Loucy (cell line): ENCODE data around the gene ALKBH7.
"Not testable (repeated sequence)": the region's sequence is repeated elsewhere in the genome, so short reads cannot be mapped to it uniquely, and the experiment has no call there.

ENCODE experiments used
- H2AFZ ChIP-seq: fragments of 200-600 bp; sonication (generic); 2 replicates; pipeline ENCODE4 v1.6.0; 2016; ENCODE audit warnings: antibody characterized with exemption, mild to moderate bottlenecking, low read length, moderate library complexity
- H3F3A ChIP-seq: fragments of 200-600 bp; 2 replicates; pipeline ENCODE4 v1.6.0; 2016; ENCODE audit warnings: antibody characterized with exemption, low read depth, mild to moderate bottlenecking
- H3K27me3 ChIP-seq: fragments of 200-600 bp; sonication (generic); 2 replicates; pipeline ENCODE4 v1.6.1; 2014; ENCODE audit warnings: low read length, mild to moderate bottlenecking; ENCODE audit not compliant: insufficient read depth, poor library complexity, severe bottlenecking
- H3K36me3 ChIP-seq: fragments of 200-600 bp; sonication (generic); 2 replicates; pipeline ENCODE4 v1.6.1; 2016; ENCODE audit warnings: low read length; ENCODE audit not compliant: insufficient read depth
- H3K4me1 ChIP-seq: fragments of 200-600 bp; sonication (generic); 2 replicates; pipeline ENCODE4 v1.5.1; 2014; ENCODE audit warnings: low read length, mild to moderate bottlenecking; ENCODE audit not compliant: insufficient read depth, poor library complexity, severe bottlenecking
- H3K4me2 ChIP-seq: fragments of 200-600 bp; sonication (generic); 2 replicates; pipeline ENCODE4 v1.6.0; 2014; ENCODE audit warnings: antibody characterized with exemption, low read length, low read depth, mild to moderate bottlenecking; ENCODE audit not compliant: poor library complexity, severe bottlenecking
- H3K4me3 ChIP-seq: fragments of 200-600 bp; sonication (generic); 2 replicates; pipeline ENCODE4 v1.5.1; 2014; ENCODE audit warnings: low read length, mild to moderate bottlenecking, mixed read lengths; ENCODE audit not compliant: poor library complexity, severe bottlenecking
- H3K79me2 ChIP-seq: fragments of 200-600 bp; sonication (generic); 2 replicates; pipeline ENCODE4 v1.6.1; 2014; ENCODE audit warnings: low read length; ENCODE audit not compliant: insufficient read depth
- H3K9ac ChIP-seq: fragments of 200-600 bp; sonication (generic); 2 replicates; pipeline ENCODE4 v1.6.0; 2014; ENCODE audit warnings: mild to moderate bottlenecking, low read depth, low read length, moderate library complexity; ENCODE audit not compliant: poor library complexity, severe bottlenecking
- H3K9me2 ChIP-seq: fragments of 200-600 bp; sonication (generic); replicated peaks from 2 replicates; pipeline ENCODE4 v1.6.1; 2016; ENCODE audit warnings: low read depth, low read length, mixed read lengths
- H3K9me3 ChIP-seq: fragments of 200-600 bp; sonication (generic); 2 replicates; pipeline ENCODE4 v1.6.1; 2014; ENCODE audit warnings: mild to moderate bottlenecking, antibody characterized with exemption, low read length, low read depth; ENCODE audit not compliant: insufficient read depth
- H4K20me1 ChIP-seq: fragments of 200-600 bp; sonication (generic); 2 replicates; pipeline ENCODE4 v1.6.0; 2014; ENCODE audit warnings: antibody characterized with exemption, low read length, mild to moderate bottlenecking; ENCODE audit not compliant: insufficient read depth, poor library complexity, severe bottlenecking
- CTCF ChIP-seq: fragments of 200-600 bp; sonication (generic); conservative IDR thresholded peaks from 2 replicates; pipeline ENCODE4 v1.5.1; 2014; ENCODE audit warnings: mild to moderate bottlenecking, antibody characterized with exemption, low read length
- EZH2phosphoT487 ChIP-seq: fragments of 200-600 bp; IDR thresholded peaks from 2 replicates; pipeline ENCODE4 v1.6.1; 2018; ENCODE audit warnings: antibody characterized with exemption, mild to moderate bottlenecking, moderate library complexity, borderline replicate concordance

Gene ALKBH7

DNA sequence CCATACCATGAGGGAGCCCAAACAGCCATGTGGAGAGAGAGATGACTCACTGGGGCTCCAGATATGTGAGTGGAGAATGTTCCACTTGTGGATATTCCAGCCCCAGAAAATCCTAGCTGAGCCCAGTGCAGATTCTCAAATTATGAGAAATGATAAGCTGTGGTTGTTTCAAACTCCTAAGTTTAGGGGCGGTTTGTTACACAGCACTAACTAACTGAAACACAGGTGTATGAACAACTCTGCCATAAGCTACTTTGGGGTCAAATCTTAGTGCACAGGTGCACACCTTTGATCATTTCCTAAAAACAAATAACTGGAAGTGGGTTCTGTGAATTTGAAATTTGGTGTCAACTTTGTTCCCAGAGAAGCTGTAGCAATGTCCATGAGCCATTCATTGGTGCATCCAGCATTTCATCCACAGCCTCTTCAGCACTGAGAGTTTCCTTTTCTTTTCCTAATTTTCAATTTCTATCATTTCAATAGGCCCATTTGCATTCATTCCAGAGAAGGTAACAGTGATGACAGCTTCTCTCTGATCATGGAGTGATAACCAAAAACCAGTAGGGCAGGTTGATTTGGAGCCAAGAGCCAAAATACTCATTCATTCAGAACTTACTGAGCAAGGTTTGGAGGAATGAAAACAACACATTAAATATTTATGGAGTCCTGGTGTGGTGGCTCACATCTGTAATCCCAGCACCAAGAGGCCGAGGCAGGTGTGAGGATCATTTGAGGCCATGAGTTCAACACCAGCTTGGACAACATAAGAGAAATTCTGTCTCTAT, 20.0 kb upstream of the ALKBH7 start:
- Histone ChIP-seq H3F3A (no peaks in the 10 kb centered on the region), H3K9me2 (no peaks in the 10 kb centered on the region), H2AFZ (no peak overlapping the region), H3K27me3 (no peaks in the 10 kb centered on the region), H3K9ac (no peak overlapping the region), H3K9me3 (no peaks in the 10 kb centered on the region), H3K4me1 (no peaks in the 10 kb centered on the region), H4K20me1 (no peaks in the 10 kb centered on the region), H3K36me3 (no peaks in the 10 kb centered on the region), H3K79me2 (no peaks in the 10 kb centered on the region), H3K4me3 (no peak overlapping the region), H3K4me2 (no peak overlapping the region)
- TF ChIP-seq EZH2phosphoT487 (no peak), CTCF (no peak)

DNA sequence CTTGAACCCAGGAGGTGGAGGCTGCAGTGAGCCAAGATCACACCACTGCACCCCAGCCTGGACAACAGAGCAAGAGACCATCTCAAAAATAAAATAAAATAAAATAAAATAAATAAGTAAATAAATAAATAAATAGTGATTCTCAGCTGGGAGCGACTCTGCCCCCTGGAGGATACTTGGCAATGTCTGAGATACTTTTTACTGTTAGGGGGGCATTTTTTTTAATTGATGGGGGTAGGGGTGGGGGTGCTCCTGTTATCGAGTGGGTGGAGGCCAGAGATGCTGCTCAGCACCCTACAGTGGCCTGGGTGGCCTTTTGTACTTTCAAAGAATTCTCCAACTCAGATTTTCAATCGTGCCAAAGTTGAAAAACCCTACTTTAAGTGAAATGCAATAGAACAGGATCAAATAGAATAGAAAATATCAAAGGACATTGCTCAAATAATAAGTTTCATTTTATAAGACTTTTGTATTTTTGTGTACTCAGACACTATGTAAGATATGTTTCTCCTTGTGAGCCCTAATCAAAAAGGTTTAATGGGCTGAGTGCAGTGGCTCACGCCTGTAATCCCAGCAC, 18.4 kb upstream of the ALKBH7 start:
- H3K9me2 ChIP-seq = no peaks in the 10 kb centered on the region
- no peaks in the 10 kb centered on the region for H3K79me2 ChIP-seq
- H2AFZ ChIP-seq = no peak overlapping the region
- H3K36me3 ChIP-seq = no peaks in the 10 kb centered on the region
- TF ChIP-seq CTCF (peak; percentile 43), EZH2phosphoT487 (no peak)
- H3K9ac ChIP-seq = no peak overlapping the region
- no peaks in the 10 kb centered on the region for H3K9me3 ChIP-seq
- no peak overlapping the region for H3K4me3 ChIP-seq
- H3F3A ChIP-seq = no peaks in the 10 kb centered on the region
- H3K4me1 ChIP-seq = no peaks in the 10 kb centered on the region
- H4K20me1 ChIP-seq = no peaks in the 10 kb centered on the region
- H3K27me3 ChIP-seq = no peaks in the 10 kb centered on the region
- no peak overlapping the region for H3K4me2 ChIP-seq

DNA sequence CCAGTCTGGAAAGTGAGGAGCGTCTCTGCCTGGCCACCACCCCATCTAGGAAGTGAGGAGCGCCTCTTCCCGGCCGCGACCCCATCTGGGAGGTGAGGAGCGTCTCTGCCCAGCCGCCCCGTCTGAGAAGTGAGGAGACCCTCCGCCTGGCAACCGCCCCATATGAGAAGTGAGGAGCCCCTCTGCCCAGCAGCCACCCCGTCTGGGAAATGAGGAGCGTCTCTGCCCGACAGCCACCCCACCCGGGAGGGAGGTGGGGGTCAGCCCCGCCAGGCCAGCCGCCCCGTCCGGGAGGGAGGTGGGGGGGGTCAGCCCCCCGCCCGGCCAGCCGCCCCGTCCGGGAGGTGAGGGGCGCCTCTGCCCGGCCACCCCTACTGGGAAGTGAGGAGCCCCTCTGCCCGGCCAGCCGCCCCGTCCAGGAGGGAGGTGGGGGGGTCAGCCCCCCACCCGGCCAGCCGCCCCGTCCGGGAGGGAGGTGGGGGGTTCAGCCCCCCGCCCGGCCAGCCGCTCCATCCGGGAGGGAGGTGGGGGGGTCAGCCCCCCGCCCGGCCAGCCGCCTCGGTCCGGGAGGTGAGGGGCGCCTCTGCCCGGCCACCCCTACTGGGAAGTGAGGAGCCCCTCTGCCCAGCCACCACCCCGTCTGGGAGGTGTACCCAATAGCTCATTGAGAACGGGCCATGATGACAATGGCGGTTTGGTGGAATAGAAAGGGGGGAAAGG, 17.1 kb upstream of the ALKBH7 start:
- not testable (repeated sequence) for H3F3A ChIP-seq, H3K36me3 ChIP-seq, H3K4me2 ChIP-seq, H3K79me2 ChIP-seq, H3K9me3 ChIP-seq, H3K27me3 ChIP-seq, H3K9me2 ChIP-seq, H3K9ac ChIP-seq, H3K4me1 ChIP-seq, H2AFZ ChIP-seq, H4K20me1 ChIP-seq, H3K4me3 ChIP-seq
